ENCODE data around the gene CDH4. TPM values are rescaled to one million over a fixed set of nuclear protein-coding genes. Genes with fewer than 3 reads are reported as not detected.

Gene CDH4
- total and polyA plus RNA-seq, 2 of the 4 experiments (the other 2 are of a cell fraction), result 1.6 to 3.5 TPM

- dilution Hi-C loops (cut with HindIII; ENCODE audit: low sequenced_read_pairs, unreplicated experiment), result no loop called here
- Histone ChIP-seq H3K23ac (ENCODE audit: low read depth, low read length) (no peak overlapping the region), H3K56ac (ENCODE audit: extremely low read depth, insufficient read depth, low read length) (no peak overlapping the region), H2BK5ac (ENCODE audit: low read depth, low read length, poor library complexity, severe bottlenecking) (no peak overlapping the region), H3K27me3 (ENCODE audit: control insufficient read depth, insufficient read depth, low read length) (no peaks in the 10 kb centered on the region), H4K5ac (ENCODE audit: low read depth, low read length) (no peak overlapping the region), H3K4me3 (ENCODE audit: insufficient read depth, low read depth, low read length) (no peak overlapping the region), H3K9me3 (ENCODE audit: control insufficient read depth, insufficient read depth, low read length) (peaks cover 3% of the 10 kb centered on the region; the same call in 1 of the 2 replicates), H3K27ac (ENCODE audit: insufficient read depth, low read length) (no peak overlapping the region), H2BK20ac (ENCODE audit: low read depth, low read length) (no peak overlapping the region), H2AK9ac (replicated peaks; ENCODE audit: low read depth, low read length, poor library complexity) (no peak overlapping the region), H3K4me2 (ENCODE audit: low read depth, low read length) (no peak overlapping the region), H2BK120ac (ENCODE audit: low read depth, low read length) (no peak overlapping the region), H3K79me1 (ENCODE audit: low read depth in 1 of 2, low read length in 2 of 2) (no peaks in the 10 kb centered on the region), H4K8ac (ENCODE audit: low read depth in 2 of 2, low read length in 2 of 2) (no peak overlapping the region), H3K9ac (ENCODE audit: low read depth, low read length) (no peak overlapping the region), H3K36me3 (ENCODE audit: control insufficient read depth, insufficient read depth, low read length) (no peaks in the 10 kb centered on the region), H2BK15ac (ENCODE audit: low read depth, low read length) (no peak overlapping the region), H2AFZ (replicated peaks; ENCODE audit: low read length, poor library complexity) (peak overlapping the region; percentile 15), H2AK5ac (ENCODE audit: low read depth, low read length) (no peak overlapping the region), H3K4ac (ENCODE audit: low read depth, low read length) (no peak overlapping the region), H4K20me1 (ENCODE audit: insufficient read depth, low read length) (no peaks in the 10 kb centered on the region), H3K4me1 (ENCODE audit: control insufficient read depth, insufficient read depth, low read length) (no peaks in the 10 kb centered on the region), H3K9me1 (ENCODE audit: insufficient read depth, low read length) (no peaks in the 10 kb centered on the region), H3K14ac (replicated peaks; ENCODE audit: low read depth, low read length) (no peak overlapping the region), H3K18ac (ENCODE audit: low read depth, low read length) (no peak overlapping the region), H4K91ac (ENCODE audit: insufficient read depth, low read depth, low read length) (no peak overlapping the region)
- in situ Hi-C loops (cut with MboI; ENCODE audit: low sequenced_read_pairs), result no loop called here
- ChIA-PET CTCF (interaction anchor here (0.5 kb wide), 1 partner anchor 598 kb away, joined by 4 read pairs; no protein-coding TSS in a partner anchor), POLR2A (ENCODE audit: unreplicated experiment) (no interaction called here)
- WGBS, 2 experiments (ENCODE audit: extremely low coverage in 2 of 2, insufficient read length in 1 of 2), result 67% methylated on average over 3 of the region's 13 CpGs; no CpG with 5 or more reads in 1 of the 2 experiments
- no peak for DNase-seq
- intact Hi-C loops (cut with micrococcal nuclease), result no loop called here
- BruUV-seq (replicated peaks), result no TSS peak
- TF ChIP-seq NFE2L2 (IDR thresholded peaks at IDR 0.05; ENCODE audit: low read depth, low read length) (no peak), RAD21 (IDR thresholded peaks at IDR 0.05; ENCODE audit: low read length) (no peak), CEBPB (IDR thresholded peaks at IDR 0.05; ENCODE audit: low read depth, low read length) (no peak), CHD1 (IDR thresholded peaks at IDR 0.05; ENCODE audit: low read depth, low read length) (no peak), MXI1 (IDR thresholded peaks at IDR 0.05; ENCODE audit: borderline replicate concordance, low read depth, low read length) (no peak), BHLHE40 (IDR thresholded peaks at IDR 0.05; ENCODE audit: low read depth, low read length) (no peak), FOS (IDR thresholded peaks at IDR 0.05; ENCODE audit: low read depth, low read length) (no peak), SMC3 (IDR thresholded peaks at IDR 0.05; ENCODE audit: low read depth, low read length) (no peak), POLR2A (IDR thresholded peaks at IDR 0.05; ENCODE audit: low read depth, low read length) (no peak), CTCF (conservative IDR thresholded peaks at IDR 0.05; ENCODE audit: low read depth, low read length) (no peak), RFX5 (IDR thresholded peaks at IDR 0.05; ENCODE audit: low read depth, low read length) (no peak), MAFK (IDR thresholded peaks at IDR 0.05; ENCODE audit: low read depth, low read length) (no peak)
- TF ChIP-seq, protein P1, sequence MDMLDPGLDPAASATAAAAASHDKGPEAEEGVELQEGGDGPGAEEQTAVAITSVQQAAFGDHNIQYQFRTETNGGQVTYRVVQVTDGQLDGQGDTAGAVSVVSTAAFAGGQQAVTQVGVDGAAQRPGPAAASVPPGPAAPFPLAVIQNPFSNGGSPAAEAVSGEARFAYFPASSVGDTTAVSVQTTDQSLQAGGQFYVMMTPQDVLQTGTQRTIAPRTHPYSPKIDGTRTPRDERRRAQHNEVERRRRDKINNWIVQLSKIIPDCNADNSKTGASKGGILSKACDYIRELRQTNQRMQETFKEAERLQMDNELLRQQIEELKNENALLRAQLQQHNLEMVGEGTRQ (IDR thresholded peaks at IDR 0.05; ENCODE audit: low read depth, low read length), result no peak
- no peak for ATAC-seq (ENCODE audit: low read depth)
These were observed 607.7 kb downstream of the CDH4 start for GRCh38 chr20:61859767-61860166.

Data from IMR-90 (cell line).